ENCODE measurements around the gene BCL11A. TPM values are rescaled to one million over a fixed set of nuclear protein-coding genes. Genes with fewer than 3 reads are reported as not detected.

The BCL11A gene
- total RNA-seq, 1 donor from 2014 or later: 10.1 TPM

DNA sequence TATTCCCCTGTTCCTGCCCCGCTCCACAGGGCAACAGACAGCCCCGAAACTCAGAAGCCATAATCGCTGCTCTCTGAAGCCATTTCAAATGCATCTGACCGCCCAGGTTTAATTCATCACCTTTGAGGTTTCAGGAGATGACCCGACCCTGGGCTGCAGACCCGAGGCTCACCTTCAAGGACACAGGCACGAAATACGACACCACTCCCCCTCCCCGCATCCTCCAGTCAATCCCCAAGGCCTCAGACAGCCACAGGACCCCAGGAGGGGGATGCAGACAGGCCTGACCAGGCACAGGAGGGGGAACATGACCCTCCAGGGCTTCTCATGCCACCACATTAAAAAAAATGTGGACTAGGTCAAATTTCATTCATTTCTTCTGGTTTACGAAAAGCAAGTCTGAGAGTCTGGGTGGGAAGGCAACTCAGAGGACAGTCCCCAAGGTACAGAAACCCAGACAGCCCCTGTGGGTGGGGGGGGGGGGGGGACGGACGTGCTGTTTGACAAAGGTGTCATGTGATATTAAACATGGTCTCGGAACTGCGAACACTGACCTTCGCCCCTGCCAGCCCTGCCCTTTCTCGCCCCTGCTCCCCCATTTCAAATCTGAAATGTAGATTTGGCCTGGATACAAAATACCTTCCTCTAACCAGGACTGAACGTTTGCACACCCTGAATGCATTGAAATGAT is 142.9 kb downstream of the BCL11A start:
- no peak for DNase-seq (ENCODE audit: low spot score)

GRCh38 chr2:60409531-60409871 is 144.0 kb downstream of the BCL11A start:
- no peak for DNase-seq (ENCODE audit: low spot score)

- peak; percentile 72 for DNase-seq (ENCODE audit: low spot score)
Observed at GRCh38 chr2:60408811-60409530, 144.5 kb downstream of the BCL11A start.

DNA sequence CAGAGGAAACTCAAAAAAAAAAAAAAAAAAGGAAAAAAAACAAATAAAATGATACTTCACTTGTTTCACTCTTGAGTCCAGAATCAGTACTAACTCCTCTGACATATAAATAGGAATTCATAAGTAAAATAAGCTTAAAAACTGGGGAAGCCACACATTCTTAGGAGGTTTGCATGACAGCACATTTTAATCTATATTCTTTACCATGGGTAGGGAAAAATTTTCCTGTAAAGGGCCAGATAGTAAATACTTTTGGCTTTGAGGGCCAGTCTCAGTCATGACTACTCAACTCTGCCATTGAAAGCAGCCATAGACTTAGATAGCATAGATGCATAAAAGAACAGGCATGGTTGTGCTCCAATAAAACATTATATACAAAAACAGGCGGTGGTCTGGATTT is 145.2 kb downstream of the BCL11A start:
- DNase-seq (ENCODE audit: low spot score): peak; percentile 44

DNA sequence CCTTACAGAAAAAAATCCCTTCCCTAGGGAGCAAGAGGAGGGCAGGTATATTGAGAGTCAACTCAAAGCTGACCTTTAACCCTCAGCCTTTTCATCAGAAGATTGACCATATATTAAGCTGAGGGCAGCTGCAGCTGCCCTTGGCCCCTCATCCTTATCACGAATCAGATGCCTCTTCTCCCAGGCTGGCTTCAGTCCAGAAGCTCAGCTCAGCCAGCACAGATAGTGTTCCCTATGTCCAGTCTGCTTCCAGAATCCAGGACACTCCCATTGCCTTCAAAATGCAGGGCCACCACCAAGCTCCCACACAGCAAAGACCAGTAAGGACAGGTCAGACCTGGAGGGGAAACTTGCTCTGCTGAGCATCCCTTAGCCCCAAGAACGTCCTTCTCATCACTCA is 146.1 kb downstream of the BCL11A start:
- peak; percentile 88 for DNase-seq (ENCODE audit: low spot score)

DNA sequence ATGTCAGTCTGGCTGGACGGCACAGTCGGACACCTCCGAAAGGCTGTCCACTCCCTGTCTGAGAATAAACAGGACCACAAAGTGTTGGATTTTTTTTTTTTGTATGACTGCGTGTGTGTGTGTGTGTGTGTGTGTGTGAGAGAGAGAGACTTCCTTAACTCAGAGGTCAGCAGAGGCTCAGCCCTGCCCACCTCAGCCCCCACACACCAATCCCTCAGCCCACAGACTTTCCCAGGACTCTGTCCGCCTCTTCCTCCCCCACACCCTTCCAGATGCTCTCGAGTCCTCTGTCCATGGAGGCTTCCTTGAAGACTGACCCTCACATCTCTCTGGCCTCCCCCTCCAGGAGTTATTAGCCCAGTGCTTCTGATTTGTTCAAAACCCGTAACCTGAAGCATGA is 147.3 kb downstream of the BCL11A start:
- DNase-seq (ENCODE audit: low spot score): peak; percentile 84

GRCh38 chr2:60405271-60405919 is 148.1 kb downstream of the BCL11A start:
- no peak for DNase-seq (ENCODE audit: low spot score)

Other genes with a start within 250 kb of the BCL11A start
- 13.0 TPM for gene PAPOLG, start 202.6 kb upstream of the BCL11A start, total RNA-seq (ENCODE audit: insufficient read depth, low replicate concordance)